Measurements from ENCODE around the gene CLEC2D.
"Not testable (repeated sequence)": the region's sequence is repeated elsewhere in the genome, so short reads cannot be mapped to it uniquely, and the experiment has no call there.

The CLEC2D gene

DNA sequence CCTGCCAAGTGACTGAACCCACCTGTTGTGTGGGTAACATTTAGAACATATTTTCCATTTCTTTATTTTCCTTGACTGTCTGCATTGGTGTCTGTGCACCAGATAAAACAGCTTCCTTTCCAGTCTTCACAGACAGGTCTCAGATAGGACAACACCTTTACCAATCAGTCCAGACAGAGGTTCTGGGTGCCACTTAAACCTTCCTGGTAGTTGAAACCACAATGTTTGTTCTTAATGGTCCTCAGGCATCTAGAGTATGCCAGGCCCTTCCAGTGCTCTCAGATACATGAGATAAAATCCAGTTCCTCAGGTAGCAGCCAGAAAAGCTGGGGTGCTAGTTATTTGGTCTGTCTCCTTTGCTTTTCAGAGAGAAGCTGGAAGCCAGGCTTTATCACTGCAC lies 7.0 kb upstream of the CLEC2D start:
- peaks cover 22 to 42% of the 10 kb centered on the region in 2 donors for H3K36me3 ChIP-seq (ENCODE audit: control insufficient read depth in 1 of 2, insufficient read depth in 2 of 2, low read length in 2 of 2)
- H3K27me3 ChIP-seq (ENCODE audit: low read depth, low read length): no peaks in the 10 kb centered on the region
- H3K27ac ChIP-seq (ENCODE audit: low read length): no peak overlapping the region
- no peak overlapping the region for H3K4me3 ChIP-seq (ENCODE audit: low read depth in 1 of 2, low read length in 2 of 2)
- no peaks in the 10 kb centered on the region for H3K9me3 ChIP-seq (ENCODE audit: control insufficient read depth in 1 of 2, low read length in 2 of 2)
- H3K4me1 ChIP-seq (ENCODE audit: control insufficient read depth in 1 of 2, insufficient read depth in 2 of 2, low read length in 2 of 2): no peaks in the 10 kb centered on the region

DNA sequence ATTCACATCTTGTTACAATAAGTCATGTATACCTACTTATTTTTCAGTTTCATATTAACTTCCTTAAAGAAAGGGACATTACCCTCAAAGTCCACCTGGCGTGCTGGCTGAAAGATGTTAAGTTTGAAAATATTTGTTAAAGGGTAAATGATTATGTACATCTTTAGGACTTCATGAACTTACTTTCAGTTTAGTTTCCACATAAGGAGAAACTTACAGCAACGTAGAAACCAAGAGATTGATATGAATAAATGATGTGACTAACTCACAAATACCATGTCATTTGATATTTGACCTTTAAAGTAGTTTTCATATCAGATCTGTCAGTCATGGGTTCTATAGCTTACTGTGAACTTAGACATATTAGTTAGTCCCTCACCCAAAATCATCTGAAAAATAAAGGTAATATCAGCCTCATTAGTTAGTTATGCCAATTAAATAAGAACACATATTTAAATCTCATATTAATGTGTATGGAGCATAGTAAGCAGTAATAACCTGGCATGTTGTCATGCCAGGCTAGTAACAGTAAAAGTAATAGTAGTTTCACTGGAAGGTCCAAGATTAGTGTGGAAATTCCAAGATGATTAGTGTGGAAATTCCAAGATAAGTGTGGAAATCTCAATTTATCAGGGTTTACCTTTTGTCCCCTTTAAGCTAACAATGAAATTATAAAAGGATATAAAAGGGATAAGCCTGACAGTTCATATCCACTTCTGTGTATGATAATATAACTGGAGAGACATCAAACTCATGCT lies 1.9 kb upstream of the CLEC2D start:
- no peak overlapping the region for H3K27ac ChIP-seq (ENCODE audit: low read length)
- peaks cover 7 to 15% of the 10 kb centered on the region in 2 donors for H3K36me3 ChIP-seq (ENCODE audit: control insufficient read depth in 1 of 2, insufficient read depth in 2 of 2, low read length in 2 of 2)
- no peaks in the 10 kb centered on the region for H3K4me1 ChIP-seq (ENCODE audit: control insufficient read depth in 1 of 2, insufficient read depth in 2 of 2, low read length in 2 of 2)
- H3K4me3 ChIP-seq (ENCODE audit: low read depth in 1 of 2, low read length in 2 of 2): no peak overlapping the region
- H3K9me3 ChIP-seq (ENCODE audit: control insufficient read depth in 1 of 2, low read length in 2 of 2): no peaks in the 10 kb centered on the region
- no peaks in the 10 kb centered on the region for H3K27me3 ChIP-seq (ENCODE audit: low read depth, low read length)

DNA sequence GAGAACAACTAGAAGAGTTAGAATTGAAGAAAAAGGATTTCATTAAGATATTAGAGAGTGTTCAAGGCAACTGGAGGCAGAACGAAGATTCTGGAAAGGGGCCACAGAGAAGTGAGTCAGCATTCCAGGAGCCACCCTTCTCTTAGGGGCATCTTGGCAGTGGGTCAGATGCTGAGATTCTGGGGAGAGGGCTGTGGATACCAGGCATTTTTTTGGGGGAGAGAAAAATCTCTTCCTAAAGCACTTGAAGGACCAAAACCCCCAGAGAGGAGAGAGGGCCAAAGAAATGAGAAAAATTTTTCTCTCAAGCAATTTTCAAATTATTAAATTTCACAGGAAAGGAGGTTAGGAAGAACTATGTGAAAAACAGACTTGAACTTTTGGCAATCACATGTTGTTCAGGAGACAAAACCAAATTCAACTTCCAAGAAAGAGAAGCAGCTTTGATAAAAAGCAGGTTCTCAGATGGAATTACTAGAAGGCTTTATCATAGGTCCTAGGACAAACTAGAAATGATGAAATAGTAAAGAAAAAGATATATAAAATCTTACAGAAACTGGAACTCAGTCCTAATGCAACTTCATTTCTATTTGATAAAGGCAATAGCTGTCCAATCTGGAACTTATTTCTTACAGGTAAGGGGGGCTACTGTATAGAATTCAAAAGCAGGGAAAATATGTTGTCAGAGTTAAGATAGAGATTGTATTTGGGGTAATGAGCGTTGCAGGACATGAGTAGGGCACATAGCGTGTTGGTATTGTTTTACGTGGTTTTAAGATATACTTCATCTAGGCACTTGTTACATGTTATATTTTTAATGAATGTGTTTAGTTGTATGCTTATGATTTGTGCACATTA lies 1.1 kb upstream of the CLEC2D start:
- H3K27ac ChIP-seq (ENCODE audit: low read length): no peak overlapping the region

DNA sequence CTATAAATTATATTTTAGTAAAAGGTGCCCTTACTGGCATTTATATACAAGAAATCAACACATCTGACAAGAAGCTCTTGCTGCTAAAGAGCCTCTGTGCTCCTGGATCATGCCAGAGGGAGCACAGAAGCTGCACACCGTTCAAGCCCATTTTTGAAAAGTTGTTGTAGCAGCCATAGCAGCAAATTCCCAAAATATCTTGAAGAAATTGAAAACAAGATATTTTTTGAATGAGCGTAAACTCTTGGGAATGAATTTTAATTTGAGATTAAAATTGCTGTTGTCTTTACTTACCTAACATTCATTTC lies 540 bp upstream of the CLEC2D start:
- Histone ChIP-seq H3K27ac (ENCODE audit: low read length) (no peak overlapping the region), H3K27me3 (ENCODE audit: low read depth, low read length) (no peaks in the 10 kb centered on the region), H3K4me3 (ENCODE audit: low read depth in 1 of 2, low read length in 2 of 2) (no peak overlapping the region), H3K4me1 (ENCODE audit: control insufficient read depth in 1 of 2, insufficient read depth in 2 of 2, low read length in 2 of 2) (peaks cover 0 to 7% of the 10 kb centered on the region in 2 donors), H3K36me3 (ENCODE audit: control insufficient read depth in 1 of 2, insufficient read depth in 2 of 2, low read length in 2 of 2) (peaks cover 3 to 20% of the 10 kb centered on the region in 2 donors), H3K9me3 (ENCODE audit: control insufficient read depth in 1 of 2, low read length in 2 of 2) (no peaks in the 10 kb centered on the region)

More for the DNA sequence above, 1.1 kb upstream of the CLEC2D start:
- Histone ChIP-seq H3K27me3 (ENCODE audit: low read depth, low read length) (no peaks in the 10 kb centered on the region), H3K4me1 (ENCODE audit: control insufficient read depth in 1 of 2, insufficient read depth in 2 of 2, low read length in 2 of 2) (peaks cover 0 to 1% of the 10 kb centered on the region in 2 donors), H3K9me3 (ENCODE audit: control insufficient read depth in 1 of 2, low read length in 2 of 2) (no peaks in the 10 kb centered on the region), H3K36me3 (ENCODE audit: control insufficient read depth in 1 of 2, insufficient read depth in 2 of 2, low read length in 2 of 2) (peaks cover 5 to 14% of the 10 kb centered on the region in 2 donors), H3K4me3 (ENCODE audit: low read depth in 1 of 2, low read length in 2 of 2) (no peak overlapping the region)

GRCh38 chr12:9672340-9672739 lies 2.8 kb downstream of the CLEC2D start:
- H3K27ac ChIP-seq (ENCODE audit: low read length); H3K27me3 ChIP-seq (ENCODE audit: low read depth, low read length); H3K4me3 ChIP-seq (ENCODE audit: low read depth in 1 of 2, low read length in 2 of 2); H3K36me3 ChIP-seq (ENCODE audit: control insufficient read depth in 1 of 2, insufficient read depth in 2 of 2, low read length in 2 of 2); H3K9me3 ChIP-seq (ENCODE audit: control insufficient read depth in 1 of 2, low read length in 2 of 2); H3K4me1 ChIP-seq (ENCODE audit: control insufficient read depth in 1 of 2, insufficient read depth in 2 of 2, low read length in 2 of 2): not testable (repeated sequence)

DNA sequence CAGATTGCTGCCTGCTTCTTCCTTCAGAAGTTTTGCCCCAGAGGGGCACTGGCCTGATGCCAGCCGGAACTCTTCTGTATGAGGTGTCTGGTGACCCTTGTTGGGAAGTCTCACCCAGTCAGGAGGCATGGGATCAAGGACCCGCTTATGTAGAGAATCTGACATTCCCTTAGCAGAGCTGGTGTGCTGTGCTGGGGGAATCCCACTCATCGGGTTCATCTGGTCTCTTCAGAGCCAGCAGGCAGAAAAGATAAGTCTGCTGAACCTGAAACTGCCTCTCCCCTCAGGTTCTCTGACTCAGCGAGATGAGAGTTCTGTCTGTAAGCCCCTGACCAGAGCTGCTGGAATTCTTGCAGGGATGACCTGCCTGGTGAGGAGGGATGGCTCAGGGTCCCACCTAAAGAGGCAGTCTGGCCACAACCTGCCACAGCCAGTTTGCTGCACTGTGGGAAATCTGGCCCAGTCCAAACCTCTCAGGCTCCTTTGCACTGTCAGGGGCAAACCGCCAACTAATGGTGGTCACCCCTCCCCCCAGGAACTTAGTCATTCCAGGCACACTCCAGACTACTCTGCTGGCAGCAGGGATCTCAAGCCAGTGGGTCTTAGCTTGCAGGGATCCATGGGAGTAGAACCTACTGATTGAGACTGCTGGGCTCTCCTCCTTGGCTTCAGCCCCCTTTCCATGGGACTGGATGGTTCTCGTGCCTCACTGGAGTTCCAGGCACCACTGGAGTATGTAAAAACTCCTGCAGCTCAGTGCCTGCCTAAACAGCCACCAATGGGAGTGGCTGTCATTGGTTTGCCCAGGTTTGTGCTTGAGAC lies 4.1 kb downstream of the CLEC2D start:
- no peaks in the 10 kb centered on the region for H3K27me3 ChIP-seq (ENCODE audit: low read depth, low read length)
- peaks cover 0 to 8% of the 10 kb centered on the region in 2 donors for H3K4me1 ChIP-seq (ENCODE audit: control insufficient read depth in 1 of 2, insufficient read depth in 2 of 2, low read length in 2 of 2)
- no peak overlapping the region for H3K27ac ChIP-seq (ENCODE audit: low read length)
- H3K9me3 ChIP-seq (ENCODE audit: control insufficient read depth in 1 of 2, low read length in 2 of 2): no peaks in the 10 kb centered on the region
- peaks cover 0 to 8% of the 10 kb centered on the region in 2 donors for H3K36me3 ChIP-seq (ENCODE audit: control insufficient read depth in 1 of 2, insufficient read depth in 2 of 2, low read length in 2 of 2)
- no peak overlapping the region for H3K4me3 ChIP-seq (ENCODE audit: low read depth in 1 of 2, low read length in 2 of 2)

DNA sequence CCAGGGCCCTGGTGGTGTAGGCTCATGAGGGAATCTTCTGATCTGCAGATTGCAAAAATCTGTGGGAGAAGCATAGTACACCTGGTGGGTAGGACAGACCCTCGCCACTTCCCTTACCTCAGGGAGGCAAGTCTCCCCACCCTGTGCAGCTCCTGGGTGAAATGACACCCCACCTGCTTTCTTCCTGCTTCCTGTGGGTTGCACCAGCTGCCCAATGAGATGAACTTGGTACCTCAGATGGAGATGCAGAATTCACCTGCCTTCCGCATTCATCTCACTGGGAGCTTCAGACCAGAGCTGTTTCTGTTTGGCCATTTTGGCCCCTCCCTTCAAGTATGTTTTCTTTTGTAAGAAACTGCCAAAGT lies 4.7 kb downstream of the CLEC2D start:
- no peak overlapping the region for H3K27ac ChIP-seq (ENCODE audit: low read length)
- no peak overlapping the region for H3K4me3 ChIP-seq (ENCODE audit: low read depth in 1 of 2, low read length in 2 of 2)
- H3K9me3 ChIP-seq (ENCODE audit: control insufficient read depth in 1 of 2, low read length in 2 of 2): no peaks in the 10 kb centered on the region
- H3K36me3 ChIP-seq (ENCODE audit: control insufficient read depth in 1 of 2, insufficient read depth in 2 of 2, low read length in 2 of 2): peaks cover 0 to 8% of the 10 kb centered on the region in 2 donors
- H3K27me3 ChIP-seq (ENCODE audit: low read depth, low read length): no peaks in the 10 kb centered on the region
- peaks cover 0 to 8% of the 10 kb centered on the region in 2 donors for H3K4me1 ChIP-seq (ENCODE audit: control insufficient read depth in 1 of 2, insufficient read depth in 2 of 2, low read length in 2 of 2)

DNA sequence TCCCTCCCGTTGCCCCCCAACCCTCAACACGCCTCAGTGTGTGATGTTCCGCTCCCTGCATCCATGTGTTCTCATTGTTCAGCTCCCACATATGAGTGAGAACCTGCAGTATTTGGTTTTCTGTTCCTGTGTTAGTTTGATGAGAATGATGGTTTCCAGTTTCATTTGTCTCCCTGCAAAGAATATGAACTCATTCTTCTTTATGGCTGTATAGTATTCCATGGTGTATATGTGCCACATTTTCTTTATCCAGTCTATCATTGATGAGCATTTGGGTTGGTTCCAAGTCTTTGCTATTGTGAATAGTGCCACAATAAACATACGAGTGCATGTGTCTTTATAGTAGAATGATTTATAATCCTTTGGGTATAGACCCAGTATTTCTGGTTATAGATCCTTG lies 13.0 kb downstream of the CLEC2D start:
- H3K4me1 ChIP-seq (ENCODE audit: control insufficient read depth in 1 of 2, insufficient read depth in 2 of 2, low read length in 2 of 2); H3K27ac ChIP-seq (ENCODE audit: low read length); H3K4me3 ChIP-seq (ENCODE audit: low read depth in 1 of 2, low read length in 2 of 2); H3K27me3 ChIP-seq (ENCODE audit: low read depth, low read length); H3K9me3 ChIP-seq (ENCODE audit: control insufficient read depth in 1 of 2, low read length in 2 of 2): not testable (repeated sequence)
- peaks cover 9 to 16% of the 10 kb centered on the region in 2 donors for H3K36me3 ChIP-seq (ENCODE audit: control insufficient read depth in 1 of 2, insufficient read depth in 2 of 2, low read length in 2 of 2)

DNA sequence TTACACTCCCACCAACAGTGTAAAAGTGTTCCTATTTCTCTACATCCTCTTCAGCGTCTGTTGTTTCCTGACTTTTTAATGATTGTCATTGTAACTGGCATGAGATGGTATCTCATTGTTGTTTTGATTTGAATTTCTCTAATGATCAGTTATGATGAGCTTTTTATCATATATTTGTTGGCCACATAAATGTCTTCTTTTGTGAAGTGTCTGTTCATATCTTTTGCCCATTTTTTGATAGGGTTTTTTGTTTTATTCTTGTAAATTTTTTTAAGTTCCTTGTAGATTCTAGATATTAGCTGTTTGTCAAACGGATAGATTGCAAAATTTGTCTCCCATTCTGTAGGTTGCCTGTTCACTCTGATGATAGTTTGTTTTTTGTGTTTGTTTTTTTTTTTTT lies 13.4 kb downstream of the CLEC2D start:
- not testable (repeated sequence) for H3K4me3 ChIP-seq (ENCODE audit: low read depth in 1 of 2, low read length in 2 of 2); H3K27ac ChIP-seq (ENCODE audit: low read length); H3K9me3 ChIP-seq (ENCODE audit: control insufficient read depth in 1 of 2, low read length in 2 of 2); H3K27me3 ChIP-seq (ENCODE audit: low read depth, low read length); H3K4me1 ChIP-seq (ENCODE audit: control insufficient read depth in 1 of 2, insufficient read depth in 2 of 2, low read length in 2 of 2)
- peaks cover 10 to 18% of the 10 kb centered on the region in 2 donors for H3K36me3 ChIP-seq (ENCODE audit: control insufficient read depth in 1 of 2, insufficient read depth in 2 of 2, low read length in 2 of 2)

DNA sequence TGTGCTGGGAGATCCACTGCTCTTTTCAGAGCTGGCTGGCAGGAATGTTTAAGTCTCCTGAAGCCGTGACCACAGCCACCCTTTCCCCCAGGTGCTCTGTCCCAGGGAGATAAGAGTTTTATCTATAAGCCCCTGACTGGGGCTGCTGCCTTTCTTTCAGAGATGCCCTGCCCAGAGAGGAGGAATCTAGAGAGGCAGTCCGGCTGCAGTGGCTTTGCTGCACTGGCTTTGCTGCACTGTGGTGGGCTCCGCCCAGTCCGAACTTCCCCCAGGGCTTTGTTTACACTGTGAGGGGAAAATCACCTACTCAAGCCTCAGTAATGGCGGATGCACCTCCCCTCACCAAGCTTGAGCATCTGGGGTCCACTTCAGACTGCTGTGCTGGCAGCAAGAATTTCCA lies 15.9 kb downstream of the CLEC2D start:
- H3K27me3 ChIP-seq (ENCODE audit: low read depth, low read length); H3K27ac ChIP-seq (ENCODE audit: low read length); H3K9me3 ChIP-seq (ENCODE audit: control insufficient read depth in 1 of 2, low read length in 2 of 2); H3K4me3 ChIP-seq (ENCODE audit: low read depth in 1 of 2, low read length in 2 of 2); H3K4me1 ChIP-seq (ENCODE audit: control insufficient read depth in 1 of 2, insufficient read depth in 2 of 2, low read length in 2 of 2): not testable (repeated sequence)
- peaks cover 14 to 31% of the 10 kb centered on the region in 2 donors for H3K36me3 ChIP-seq (ENCODE audit: control insufficient read depth in 1 of 2, insufficient read depth in 2 of 2, low read length in 2 of 2)

- Histone ChIP-seq H3K36me3 (ENCODE audit: control insufficient read depth in 1 of 2, insufficient read depth in 2 of 2, low read length in 2 of 2) (peaks cover 14 to 27% of the 10 kb centered on the region in 2 donors), H3K27ac (ENCODE audit: low read length) (no peak overlapping the region), H3K9me3 (ENCODE audit: control insufficient read depth in 1 of 2, low read length in 2 of 2) (no peaks in the 10 kb centered on the region), H3K4me3 (ENCODE audit: low read depth in 1 of 2, low read length in 2 of 2) (no peak overlapping the region), H3K4me1 (ENCODE audit: control insufficient read depth in 1 of 2, insufficient read depth in 2 of 2, low read length in 2 of 2) (no peaks in the 10 kb centered on the region), H3K27me3 (ENCODE audit: low read depth, low read length) (no peaks in the 10 kb centered on the region)
These were observed 16.4 kb downstream of the CLEC2D start for GRCh38 chr12:9685915-9686314.

Data from muscle layer of duodenum (tissue), 2 donors.